ENCODE data around the gene STARD8. TPM values are rescaled to one million over a fixed set of nuclear protein-coding genes. Genes with fewer than 3 reads are reported as not detected.
"Not testable (repeated sequence)": the region's sequence is repeated elsewhere in the genome, so short reads cannot be mapped to it uniquely, and the experiment has no call there.

Gene STARD8
- total RNA-seq, 1 experiment from 2014 or later = 0.97 TPM

- DNase-seq (ENCODE audit: low spot score) = no peak
These were observed 70.4 kb downstream of the STARD8 start for GRCh38 chrX:68717663-68718442.

DNA sequence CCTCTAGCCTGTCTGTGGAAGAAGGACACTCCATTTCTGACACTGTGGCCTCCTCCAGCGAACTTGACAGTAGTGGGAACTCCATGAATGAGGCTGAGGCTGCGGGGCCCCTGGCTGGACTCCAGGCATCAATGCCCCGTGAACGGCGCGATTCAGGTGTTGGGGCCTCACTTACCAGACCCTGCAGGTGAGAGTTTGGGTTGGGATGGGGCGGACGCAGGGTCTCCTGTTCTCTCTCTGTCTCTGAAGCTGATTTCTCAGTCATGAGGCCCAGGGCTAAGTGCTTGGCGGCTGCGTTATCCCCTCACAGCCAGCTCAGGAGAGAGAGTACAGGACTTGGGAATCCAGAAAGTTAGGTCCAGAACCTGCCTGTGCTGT lies 71.0 kb downstream of the STARD8 start:
- DNase-seq (ENCODE audit: low spot score) = no peak

GRCh38 chrX:68719181-68719903 lies 71.9 kb downstream of the STARD8 start:
- no peak for DNase-seq (ENCODE audit: low spot score)

GRCh38 chrX:68719904-68720614 lies 72.6 kb downstream of the STARD8 start:
- peak; percentile 4 for DNase-seq (ENCODE audit: low spot score)

DNA sequence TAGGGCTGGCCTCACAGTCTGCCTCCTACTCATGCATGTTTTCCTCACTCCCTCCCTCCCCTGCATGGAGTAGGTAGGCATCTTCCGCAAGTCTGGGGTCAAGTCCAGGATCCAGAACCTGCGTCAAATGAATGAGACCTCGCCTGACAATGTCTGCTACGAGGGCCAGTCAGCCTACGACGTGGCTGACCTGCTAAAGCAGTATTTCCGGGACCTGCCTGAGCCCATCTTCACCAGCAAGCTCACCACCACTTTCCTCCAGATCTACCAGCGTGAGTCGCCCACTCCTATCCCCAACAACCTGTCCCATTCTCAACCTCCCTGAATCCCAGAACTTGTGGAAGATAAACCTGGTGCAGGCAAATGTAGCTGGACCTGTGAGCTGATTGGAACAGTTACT lies 73.4 kb downstream of the STARD8 start:
- DNase-seq (ENCODE audit: low spot score) = no peak

DNA sequence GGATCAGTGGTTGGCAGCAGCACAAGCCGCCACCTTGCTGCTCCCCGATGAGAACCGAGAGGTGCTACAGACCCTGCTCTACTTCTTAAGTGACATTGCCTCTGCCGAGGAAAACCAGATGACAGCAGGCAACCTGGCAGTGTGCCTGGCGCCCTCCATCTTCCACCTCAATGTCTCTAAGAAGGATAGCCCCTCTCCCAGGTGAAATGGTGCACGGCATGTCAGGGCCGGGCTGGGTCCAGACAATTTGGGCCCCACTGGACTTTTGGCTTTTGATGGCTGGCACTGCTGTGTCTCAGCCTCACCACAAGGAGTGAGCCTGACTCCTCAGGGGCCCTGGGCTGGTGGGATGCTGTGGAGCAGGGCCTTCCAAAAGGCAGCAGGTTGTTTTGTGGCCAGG lies 74.1 kb downstream of the STARD8 start:
- no peak for DNase-seq (ENCODE audit: low spot score)

- no peak for DNase-seq (ENCODE audit: low spot score)
These were observed 74.8 kb downstream of the STARD8 start for GRCh38 chrX:68721991-68722860.

DNA sequence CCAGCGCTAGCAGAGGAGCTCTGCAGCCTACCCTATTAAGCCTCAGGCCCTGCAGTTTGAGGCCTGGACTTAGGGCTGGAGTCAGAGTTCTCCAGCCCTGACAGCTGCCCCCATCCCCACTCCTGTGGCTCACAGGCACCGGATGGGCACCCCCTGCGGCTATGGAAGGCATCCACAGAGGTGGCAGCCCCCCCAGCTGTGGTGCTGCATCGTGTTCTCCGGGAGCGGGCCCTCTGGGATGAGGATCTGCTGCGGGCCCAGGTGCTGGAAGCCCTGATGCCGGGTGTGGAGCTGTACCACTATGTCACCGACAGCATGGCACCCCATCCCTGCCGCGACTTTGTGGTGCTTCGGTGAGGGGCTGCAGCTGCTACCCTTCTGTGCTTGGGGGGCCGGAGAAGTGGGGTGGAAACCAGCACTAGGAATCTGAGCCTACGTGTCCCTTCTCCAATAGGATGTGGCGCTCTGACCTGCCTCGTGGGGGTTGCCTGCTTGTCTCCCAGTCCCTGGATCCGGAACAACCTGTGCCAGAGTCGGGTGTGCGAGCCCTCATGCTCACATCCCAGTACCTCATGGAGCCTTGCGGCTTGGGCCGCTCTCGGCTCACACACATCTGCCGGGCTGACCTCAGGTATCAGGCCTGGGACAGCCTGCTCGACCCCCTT lies 76.2 kb downstream of the STARD8 start:
- DNase-seq (ENCODE audit: low spot score) = no peak

- DNase-seq (ENCODE audit: low spot score) = no peak
These were observed 77.1 kb downstream of the STARD8 start for GRCh38 chrX:68724531-68725020.

DNA sequence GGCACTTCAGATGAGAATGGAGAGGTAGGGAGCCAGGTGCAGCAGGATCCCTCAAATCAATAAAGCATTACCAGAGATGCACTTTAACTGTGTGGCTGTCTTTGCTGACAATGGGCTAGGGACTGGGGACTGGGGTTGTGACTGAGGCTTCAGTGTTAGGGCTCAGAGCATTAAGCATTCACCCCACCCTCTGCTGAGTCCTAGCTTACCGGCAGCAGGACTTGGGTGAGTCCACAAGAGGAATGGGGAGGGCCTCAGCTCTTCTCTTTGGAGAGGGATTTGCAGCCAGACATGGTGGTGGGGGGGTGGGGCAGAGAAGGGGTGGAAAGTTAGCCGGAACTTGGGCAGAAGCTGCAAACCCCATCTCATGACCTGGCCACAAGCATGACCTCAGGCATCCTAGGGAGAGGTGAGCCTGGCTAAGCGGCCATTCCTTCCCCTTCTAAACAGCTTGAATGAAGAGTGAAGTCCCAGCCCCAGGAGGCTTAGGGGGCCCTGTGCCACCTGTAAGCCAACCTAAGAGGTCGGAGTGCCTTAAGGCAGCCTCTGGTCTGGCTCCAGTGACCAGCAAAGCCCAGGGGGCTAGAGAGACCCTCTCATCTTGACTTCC lies 78.4 kb downstream of the STARD8 start:
- no peak for DNase-seq (ENCODE audit: low spot score)

DNA sequence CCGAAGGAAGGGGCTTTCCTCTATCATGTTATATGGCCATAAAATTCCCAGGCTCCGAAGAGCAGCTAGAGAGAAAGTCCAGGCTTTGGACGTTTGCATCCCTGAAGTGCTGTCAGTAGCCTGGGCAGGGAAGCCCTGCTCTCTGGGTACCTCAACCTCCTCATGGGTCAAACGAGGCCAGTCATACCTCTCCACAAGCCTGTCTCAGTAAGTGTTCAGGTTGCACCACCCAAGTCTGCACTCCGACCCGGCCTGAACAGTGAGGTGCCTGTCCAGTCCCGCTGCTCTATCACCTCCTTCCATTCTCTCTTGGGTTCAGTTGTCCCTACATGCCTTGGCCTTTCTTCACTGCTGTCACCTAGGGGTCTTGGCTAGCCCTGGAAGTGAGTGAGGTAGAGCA lies 78.9 kb downstream of the STARD8 start:
- DNase-seq (ENCODE audit: low spot score) = no peak

DNA sequence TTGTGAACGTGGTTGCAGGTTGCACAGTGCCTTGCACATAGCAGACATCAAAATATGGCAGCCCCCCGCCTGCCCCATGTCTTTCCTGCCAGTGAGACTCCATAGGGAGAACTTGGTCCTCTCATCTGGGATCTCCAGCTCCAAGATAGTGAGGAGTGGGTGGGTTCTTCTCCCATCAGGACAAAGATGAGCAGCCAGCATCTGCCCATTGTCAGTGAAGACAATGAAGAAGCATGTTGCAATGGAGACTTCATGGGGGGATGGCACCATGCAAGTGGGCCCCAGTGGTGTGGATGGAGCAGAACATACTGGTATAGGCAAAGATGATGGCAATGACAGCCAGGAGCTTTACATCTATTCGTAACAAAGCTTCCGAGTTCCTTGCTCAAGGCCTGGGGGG lies 80.2 kb downstream of the STARD8 start:
- DNase-seq (ENCODE audit: low spot score) = no peak

- no peak for DNase-seq (ENCODE audit: low spot score)
These were observed 80.7 kb downstream of the STARD8 start for GRCh38 chrX:68728186-68728585.

DNA sequence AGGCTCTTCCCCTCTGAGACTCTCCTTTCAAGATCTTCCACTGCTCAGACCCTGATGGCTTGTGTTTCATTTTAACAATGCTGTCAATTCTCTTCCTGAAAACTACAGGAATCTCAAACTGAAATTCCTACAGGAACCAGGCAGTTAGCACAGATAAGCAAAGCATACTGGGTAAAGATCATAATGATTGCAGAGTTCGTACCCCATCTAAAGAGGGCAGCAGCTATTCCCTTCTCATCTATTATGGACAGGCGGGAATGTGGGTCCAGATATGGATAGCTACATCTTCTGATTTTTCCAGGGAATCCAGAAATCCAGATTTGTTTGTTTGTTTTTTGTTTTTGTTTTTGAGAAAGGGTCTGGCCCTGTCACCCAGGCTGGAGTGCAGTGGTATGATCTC lies 83.8 kb downstream of the STARD8 start:
- DNase-seq (ENCODE audit: low spot score) = no peak

- DNase-seq (ENCODE audit: low spot score) = peak; percentile 87
These were observed 85.5 kb downstream of the STARD8 start for GRCh38 chrX:68732906-68733493.

GRCh38 chrX:68735266-68735665 lies 87.8 kb downstream of the STARD8 start:
- DNase-seq (ENCODE audit: low spot score) = no peak

DNA sequence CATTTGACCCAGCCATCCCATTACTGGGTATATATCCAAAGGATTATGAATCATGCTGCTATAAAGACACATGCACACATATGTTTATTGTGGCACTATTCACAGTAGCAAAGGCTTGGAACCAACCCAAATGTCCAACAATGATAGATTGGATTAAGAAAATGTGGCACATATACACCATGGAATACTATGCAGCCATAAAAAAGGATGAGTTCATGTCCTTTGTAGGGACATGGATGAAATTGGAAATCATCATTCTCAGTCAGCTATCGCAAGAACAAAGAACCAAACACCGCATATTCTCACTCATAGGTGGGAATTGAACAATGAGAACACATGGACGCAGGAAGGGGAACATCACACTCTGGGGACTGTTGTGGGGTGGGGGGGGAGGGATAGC lies 94.4 kb downstream of the STARD8 start:
- not testable (repeated sequence) for DNase-seq (ENCODE audit: low spot score)

DNA sequence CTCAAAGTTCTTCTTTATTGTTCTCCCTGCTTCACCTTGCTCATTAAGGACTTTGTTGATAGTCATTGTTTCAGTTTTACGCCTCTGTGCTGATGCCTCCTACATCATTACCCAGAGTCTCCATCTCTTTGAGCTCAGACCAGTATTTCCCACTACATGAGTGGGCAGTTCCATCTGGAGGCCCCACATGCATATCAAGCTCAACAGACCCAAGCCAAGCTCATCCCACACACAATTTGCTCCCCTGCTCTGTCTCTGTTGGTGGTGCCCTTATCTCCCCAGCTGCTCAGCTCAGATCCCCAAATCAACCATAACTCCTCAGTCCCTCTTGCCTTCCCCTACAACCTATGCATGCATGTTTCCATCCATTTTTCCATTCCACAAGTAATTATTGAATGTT lies 96.3 kb downstream of the STARD8 start:
- no peak for DNase-seq (ENCODE audit: low spot score)

- no peak for DNase-seq (ENCODE audit: low spot score)
These were observed 99.5 kb downstream of the STARD8 start for GRCh38 chrX:68746988-68747387.

DNA sequence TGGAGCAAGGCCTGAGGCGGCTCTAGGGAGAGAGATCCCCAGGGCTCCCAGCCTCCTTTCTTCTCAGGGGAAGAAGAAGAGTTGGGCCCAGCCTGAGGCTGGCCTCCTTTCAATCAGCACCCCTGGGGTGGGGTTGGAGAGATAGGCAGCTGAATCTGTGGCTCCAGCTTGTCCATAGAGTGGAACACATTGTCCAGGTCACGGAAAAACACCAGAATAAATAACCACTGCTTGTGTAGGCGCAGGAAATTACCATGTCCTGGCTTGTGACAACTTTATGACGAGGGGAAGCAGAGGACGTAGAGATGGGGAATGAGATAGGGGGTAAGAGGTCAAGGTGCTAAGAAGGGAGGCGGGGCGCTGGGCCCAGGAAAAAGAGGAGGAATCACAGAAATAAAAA lies 100.6 kb downstream of the STARD8 start:
- no peak for DNase-seq (ENCODE audit: low spot score)
